GOT3 (cell line): ENCODE measurements around the gene ELMO1.

Experiments used
- DNase-seq: peaks from one replicate; lab custom pipeline; 2025; ENCODE audit warnings: mixed read lengths; lab: John Stamatoyannopoulos, UW

The ELMO1 gene

GRCh38 chr7:37118004-37118403 lies 330.7 kb downstream of the ELMO1 start:
- no peak for DNase-seq

- no peak for DNase-seq
These were observed 331.4 kb downstream of the ELMO1 start for GRCh38 chr7:37117292-37117691.

- DNase-seq: no peak
These were observed 332.5 kb downstream of the ELMO1 start for GRCh38 chr7:37116093-37116701.

GRCh38 chr7:37113661-37114355 lies 334.9 kb downstream of the ELMO1 start:
- DNase-seq: no peak

- DNase-seq: no peak
These were observed 335.8 kb downstream of the ELMO1 start for GRCh38 chr7:37112876-37113275.

- DNase-seq: no peak
These were observed 336.4 kb downstream of the ELMO1 start for GRCh38 chr7:37112218-37112617.

GRCh38 chr7:37111459-37111858 lies 337.2 kb downstream of the ELMO1 start:
- no peak for DNase-seq

GRCh38 chr7:37110660-37111424 lies 337.8 kb downstream of the ELMO1 start:
- no peak for DNase-seq

- no peak for DNase-seq
These were observed 338.8 kb downstream of the ELMO1 start for GRCh38 chr7:37109843-37110242.

GRCh38 chr7:37109016-37109683 lies 339.5 kb downstream of the ELMO1 start:
- no peak for DNase-seq

GRCh38 chr7:37108615-37109014 lies 340.0 kb downstream of the ELMO1 start:
- no peak for DNase-seq

- DNase-seq: no peak
These were observed 341.5 kb downstream of the ELMO1 start for GRCh38 chr7:37107047-37107750.

- DNase-seq: no peak
These were observed 342.9 kb downstream of the ELMO1 start for GRCh38 chr7:37105762-37106161.

- no peak for DNase-seq
These were observed 343.7 kb downstream of the ELMO1 start for GRCh38 chr7:37104822-37105518.

- no peak for DNase-seq
These were observed 346.0 kb downstream of the ELMO1 start for GRCh38 chr7:37102518-37103137.

- no peak for DNase-seq
These were observed 347.8 kb downstream of the ELMO1 start for GRCh38 chr7:37100735-37101331.

GRCh38 chr7:37098762-37099161 lies 349.9 kb downstream of the ELMO1 start:
- no peak for DNase-seq

GRCh38 chr7:37097983-37098382 lies 350.7 kb downstream of the ELMO1 start:
- DNase-seq: no peak

- no peak for DNase-seq
These were observed 351.4 kb downstream of the ELMO1 start for GRCh38 chr7:37097276-37097675.

- no peak for DNase-seq
These were observed 352.3 kb downstream of the ELMO1 start for GRCh38 chr7:37096341-37096740.
